Adrenal gland (tissue), 12 donors: Measurements from ENCODE around the gene NGLY1. TPM values are rescaled to one million over a fixed set of nuclear protein-coding genes. Genes with fewer than 3 reads are reported as not detected.

ENCODE experiments used
- DNase-seq, 7 donors: peaks; one replicate each; pipeline ENCODE4 v3.0.0-alpha.2; 2019 to 2020
- H3K27ac ChIP-seq, 5 donors: fragments of 200-600 bp; sonication (generic) in 4 of 5; 1 replicate in 3 of 5; 2 replicates in 2 of 5; pipeline versions ENCODE4 v1.5.1 to v1.8.0; 2016 to 2020; ENCODE audit warnings: mild to moderate bottlenecking in 1 of 5
- H3K27me3 ChIP-seq: fragments of 200-600 bp; 2 replicates; pipeline ENCODE4 v1.8.0; 2021
- H3K36me3 ChIP-seq, 2 donors: fragments of 200-600 bp; replicated peaks in 1 of 2; 1 replicate in 1 of 2; 2 replicates in 1 of 2; pipeline versions ENCODE4 v1.5.1 to v1.8.0; 2018 to 2022
- H3K4me1 ChIP-seq, 2 donors: fragments of 200-600 bp; replicated peaks in 1 of 2; 1 replicate in 1 of 2; 2 replicates in 1 of 2; pipeline versions ENCODE4 v1.5.1 to v1.8.0; 2018 to 2021
- H3K4me3 ChIP-seq, 4 donors: fragments of 200-600 bp; sonication (generic) in 3 of 4; one replicate each; pipeline ENCODE4 v1.5.1; 2016 to 2018
- H3K9me3 ChIP-seq, 3 donors: fragments of 200-600 bp; sonication (generic) in 1 of 3; replicated peaks in 1 of 3; 1 replicate in 2 of 3; 2 replicates in 1 of 3; pipeline versions ENCODE4 v1.5.1 to v1.8.0; 2016 to 2021
- POLR2A ChIP-seq, 2 donors: fragments of 450-650 bp; IDR thresholded peaks; one replicate each; pipeline ENCODE4 v1.6.1; 2017; ENCODE audit warnings: antibody characterized with exemption in 2 of 2, mild to moderate bottlenecking in 2 of 2, moderate library complexity in 1 of 2
- WGBS, 4 donors: extraction: QIAGEN DNeasy Blood & Tissue Kit in 2 of 4; methylation state at CpG; one replicate each; pipeline versions ENCODE4 v1.1.5 to v1.1.7; 2013 to 2017; 5-methylcytosine and 5-hydroxymethylcytosine counted together
- intact Hi-C, 2 donors: fragments of 100-400 bp; cut with DNase I; formaldehyde crosslinking; loops; one replicate each; pipeline versions ENCODE4 v1.14.1 to v1.15.0; 2022 to 2023
- polyA plus RNA-seq, 3 donors: library from polyadenylated mRNA; stranded (reverse); fragments of 200-250 nt in 2 of 3; fragments of 350-450 nt in 1 of 3; fragmentation: Illumina TruSeq in 1 of 3; extraction: RNeasy Lipid Tissue Mini Kit (QIAGEN cat#74804) in 1 of 3; gene quantifications; one replicate each; pipeline ENCODE4 v1.2.3, GENCODE V29; 2013 to 2014
- total RNA-seq, 9 donors: library from RNA; depleted of rRNA in 4 of 9; stranded (reverse); fragments of >200 nt in 4 of 9; fragments of 120-200 nt in 1 of 9; fragmentation: NEBNext Ultra II Directional in 1 of 9; extraction: Animal tissue kit (Norgen Biotek cat#: 25700) in 1 of 9; gene quantifications; one replicate each; pipeline versions ENCODE4 v1.1.0 to v1.2.4, GENCODE V29; 2013 to 2023
- TF ChIP-seq, protein P1 (sequence below), 6 experiments: fragments of 450-650 bp in 4 of 6; fragments of 200-600 bp in 2 of 6; sonication (generic) in 1 of 6; IDR thresholded peaks; 1 replicate in 5 of 6; 2 replicates in 1 of 6; pipeline versions ENCODE4 v1.5.1 to v1.8.0; 2016 to 2021; ENCODE audit warnings: antibody characterized with exemption in 6 of 6, mild to moderate bottlenecking in 2 of 6, moderate library complexity in 1 of 6
- donor health status: healthy with polysubstance abuse.
- donor health status: Bipolar disorder and iron deficiency.
- donor health status: DM: yes; HTN: yes; CAD: no.
- donor health status: DM: no; HTN: no; CAD: no.
- donor health status: DM: no; HTN: no; CAD: no.
- donor health status: DM: yes; HTN: yes; CAD: no.

The NGLY1 gene
- total and polyA plus RNA-seq, 12 donors = 13.4 to 55.9 (median 31.3) TPM

DNA sequence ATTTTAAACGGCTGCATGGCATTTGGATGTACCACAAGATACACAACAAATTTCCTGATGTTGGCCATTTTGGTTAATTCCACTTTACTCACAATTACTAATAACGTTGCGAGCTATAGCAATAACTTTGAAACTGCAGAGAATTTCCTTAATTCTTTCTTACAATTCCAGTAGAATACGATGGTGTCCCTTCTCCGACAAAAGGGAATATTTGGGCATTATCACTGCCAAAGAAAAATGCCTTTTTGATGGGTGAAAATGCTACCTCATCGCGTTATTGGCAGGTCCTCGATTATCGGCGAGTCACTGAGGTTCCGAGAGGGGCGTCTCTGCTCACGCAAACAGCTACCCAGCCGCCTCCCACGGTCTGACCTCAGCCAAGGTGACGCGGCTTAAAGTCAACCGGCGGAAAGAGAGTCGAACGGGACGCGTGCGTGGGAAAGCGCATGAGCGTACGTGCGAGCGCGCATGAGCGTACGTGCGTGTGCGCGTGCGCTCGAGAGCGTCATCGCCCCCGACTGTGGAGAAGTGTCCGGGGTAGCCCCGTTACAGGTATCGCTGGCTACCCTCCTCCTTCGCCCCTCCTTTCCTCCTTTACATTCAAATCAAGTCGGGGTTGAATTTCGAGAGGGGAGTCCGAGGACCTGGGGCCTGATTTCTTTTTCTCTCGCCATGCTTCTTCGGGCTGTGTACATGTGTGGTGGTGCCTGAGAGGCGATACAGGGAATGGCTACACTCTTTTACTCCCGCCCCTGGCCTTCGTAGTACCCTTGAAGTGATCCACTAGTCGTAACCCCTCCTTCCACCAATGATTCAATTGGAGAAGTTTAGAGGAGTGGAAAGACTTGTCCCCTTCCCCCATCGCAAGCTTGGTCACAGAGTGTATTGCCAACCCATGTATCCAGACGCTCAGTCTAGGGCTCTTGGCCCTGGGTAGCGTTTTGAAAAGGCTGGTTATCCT is 6.6 kb upstream of the NGLY1 start, which contains the start of gene OXSM:
Gene OXSM, plus strand, starts transcription at position 495 of the 961 bp plus-strand sequence. CDS start 931 bp downstream, outside the sequence.
- TF ChIP-seq, protein P1, sequence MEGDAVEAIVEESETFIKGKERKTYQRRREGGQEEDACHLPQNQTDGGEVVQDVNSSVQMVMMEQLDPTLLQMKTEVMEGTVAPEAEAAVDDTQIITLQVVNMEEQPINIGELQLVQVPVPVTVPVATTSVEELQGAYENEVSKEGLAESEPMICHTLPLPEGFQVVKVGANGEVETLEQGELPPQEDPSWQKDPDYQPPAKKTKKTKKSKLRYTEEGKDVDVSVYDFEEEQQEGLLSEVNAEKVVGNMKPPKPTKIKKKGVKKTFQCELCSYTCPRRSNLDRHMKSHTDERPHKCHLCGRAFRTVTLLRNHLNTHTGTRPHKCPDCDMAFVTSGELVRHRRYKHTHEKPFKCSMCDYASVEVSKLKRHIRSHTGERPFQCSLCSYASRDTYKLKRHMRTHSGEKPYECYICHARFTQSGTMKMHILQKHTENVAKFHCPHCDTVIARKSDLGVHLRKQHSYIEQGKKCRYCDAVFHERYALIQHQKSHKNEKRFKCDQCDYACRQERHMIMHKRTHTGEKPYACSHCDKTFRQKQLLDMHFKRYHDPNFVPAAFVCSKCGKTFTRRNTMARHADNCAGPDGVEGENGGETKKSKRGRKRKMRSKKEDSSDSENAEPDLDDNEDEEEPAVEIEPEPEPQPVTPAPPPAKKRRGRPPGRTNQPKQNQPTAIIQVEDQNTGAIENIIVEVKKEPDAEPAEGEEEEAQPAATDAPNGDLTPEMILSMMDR (IDR thresholded peaks at IDR 0.05) = no peak
- peak; percentile 71 to 93 for TF ChIP-seq POLR2A (IDR thresholded peaks at IDR 0.05)
- Histone ChIP-seq H3K27me3 (no peaks in the 10 kb centered on the region), H3K4me1 (peaks cover 0 to 14% of the 10 kb centered on the region in 2 donors), H3K4me3 (peak within 1 kb of the TSS; percentile 0 to 67 (median 37)), H3K27ac (peak within 1 kb of the TSS; percentile 68 to 96 (median 82)), H3K36me3 (no peaks in the 10 kb centered on the region), H3K9me3 (no peaks in the 10 kb centered on the region)
- 0 to 1% (median 1%) methylated on average over 23 to 56 of the region's 56 CpGs for WGBS, 4 donors
- DNase-seq = peak; percentile 92 to 97 (median 94)
- intact Hi-C loops = loop anchor here in 1 of 2 donors (10.0 kb wide), 1 partner anchor 125 kb away; the partner anchor contains the start of gene TOP2B

DNA sequence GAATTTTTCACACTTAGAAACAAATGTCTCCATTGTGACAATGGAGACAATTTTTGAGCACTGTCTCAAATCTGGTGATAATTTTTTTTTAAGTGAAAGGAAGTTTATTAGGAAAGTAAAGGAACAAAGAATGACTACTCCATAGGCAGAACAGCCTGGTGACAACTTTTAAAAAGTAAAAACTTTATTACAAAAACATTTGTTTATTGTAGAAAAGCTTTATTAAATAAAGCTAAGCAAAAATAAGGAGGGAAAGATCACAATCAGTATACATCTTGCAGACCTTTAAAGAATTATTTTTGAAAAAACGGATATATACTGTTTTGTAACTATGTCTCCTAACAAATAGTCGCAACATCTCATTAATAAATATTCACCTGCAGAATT is 6.0 kb upstream of the NGLY1 start:
- Histone ChIP-seq H3K4me3 (peak overlapping the region in 3 of 4 donors; percentile 33 to 67 (median 41)), H3K27me3 (no peaks in the 10 kb centered on the region), H3K9me3 (no peaks in the 10 kb centered on the region), H3K4me1 (peaks cover 0 to 15% of the 10 kb centered on the region in 2 donors), H3K36me3 (no peaks in the 10 kb centered on the region), H3K27ac (peak overlapping the region in 4 of 5 donors; percentile 23 to 96 (median 88))
- TF ChIP-seq, protein P1 (IDR thresholded peaks at IDR 0.05) = no peak
- TF ChIP-seq POLR2A (IDR thresholded peaks at IDR 0.05) = no peak
- DNase-seq = no peak
- WGBS, 4 donors = 14 to 26% (median 18%) methylated on average over 2 of the region's 2 CpGs
- intact Hi-C loops = loop anchor here in 1 of 2 donors (10.0 kb wide), 1 partner anchor 124 kb away; the partner anchor contains the start of gene TOP2B

DNA sequence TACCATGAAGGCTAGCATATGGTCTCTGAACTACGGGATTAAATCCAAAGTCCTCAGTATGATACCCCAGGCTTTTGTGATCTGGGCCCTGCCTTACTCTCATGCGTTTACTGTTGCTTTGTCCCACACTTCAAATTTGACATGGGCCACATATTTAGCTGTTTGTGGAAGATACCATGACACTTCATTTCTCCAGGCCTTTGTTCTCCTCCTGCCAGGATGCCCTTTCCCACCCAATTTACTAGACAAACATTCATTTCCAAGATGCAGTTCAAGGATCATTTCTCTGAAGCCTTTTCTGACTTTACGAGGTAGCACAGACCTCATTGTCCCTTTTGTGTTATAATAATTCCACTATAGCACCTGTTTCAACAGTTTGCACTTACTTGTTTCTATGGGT is 4.4 kb upstream of the NGLY1 start:
- H3K4me1 ChIP-seq = peaks cover 0 to 18% of the 10 kb centered on the region in 2 donors
- no peaks in the 10 kb centered on the region for H3K36me3 ChIP-seq
- no peaks in the 10 kb centered on the region for H3K9me3 ChIP-seq
- no peak for TF ChIP-seq POLR2A (IDR thresholded peaks at IDR 0.05)
- TF ChIP-seq, protein P1 (IDR thresholded peaks at IDR 0.05) = no peak
- intact Hi-C loops = loop anchor here in 1 of 2 donors (10.0 kb wide), 1 partner anchor 123 kb away; the partner anchor contains the start of gene TOP2B
- no peak overlapping the region for H3K27ac ChIP-seq
- DNase-seq = no peak
- no peak overlapping the region for H3K4me3 ChIP-seq
- no peaks in the 10 kb centered on the region for H3K27me3 ChIP-seq
- 85 to 98% (median 88%) methylated on average over 3 of the region's 3 CpGs for WGBS, 4 donors

DNA sequence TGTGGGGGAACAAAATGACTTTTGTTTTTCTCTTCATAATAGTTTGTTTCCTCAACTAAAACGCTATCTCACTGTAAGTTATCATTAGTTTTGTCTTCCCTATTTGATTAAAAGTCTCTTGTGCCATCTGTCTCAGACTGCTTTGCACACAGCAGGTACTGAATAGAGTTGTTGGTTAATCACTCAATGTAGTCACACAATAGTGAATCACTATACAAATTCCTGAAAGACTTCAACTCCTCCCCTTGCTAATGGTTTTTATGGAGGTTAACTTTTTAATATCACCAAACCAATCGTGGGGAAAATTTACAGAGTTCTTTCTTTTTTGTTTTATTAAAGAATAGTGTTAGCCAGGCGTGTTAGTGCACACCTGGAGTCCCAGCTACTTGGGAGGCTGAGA is 2.6 kb upstream of the NGLY1 start:
- intact Hi-C loops = loop anchor here in 1 of 2 donors (10.0 kb wide), 1 partner anchor 121 kb away; the partner anchor contains the start of gene TOP2B
- H3K27ac ChIP-seq = no peak overlapping the region
- peaks cover 12 to 22% of the 10 kb centered on the region in 2 donors for H3K4me1 ChIP-seq
- no peaks in the 10 kb centered on the region for H3K36me3 ChIP-seq
- DNase-seq = no peak
- no peaks in the 10 kb centered on the region for H3K9me3 ChIP-seq
- TF ChIP-seq, protein P1 (IDR thresholded peaks at IDR 0.05) = no peak
- no peak for TF ChIP-seq POLR2A (IDR thresholded peaks at IDR 0.05)
- H3K4me3 ChIP-seq = no peak overlapping the region
- H3K27me3 ChIP-seq = no peaks in the 10 kb centered on the region
- WGBS, 4 donors = 80 to 89% (median 82%) methylated on average over 3 of the region's 3 CpGs
